ENCODE data around the gene PGGT1B. TPM values are rescaled to one million over a fixed set of nuclear protein-coding genes. Genes with fewer than 3 reads are reported as not detected.

PGGT1B gene
- total RNA-seq, 1 donor from 2014 or later, result 22.4 TPM

- Mint-ChIP-seq H3K27me3 (ENCODE audit: unreplicated experiment) (peaks cover 1% of the 10 kb centered on the region), H3K36me3 (ENCODE audit: unreplicated experiment) (no peaks in the 10 kb centered on the region), H3K4me1 (ENCODE audit: low read depth, unreplicated experiment) (no peaks in the 10 kb centered on the region), H3K27ac (ENCODE audit: unreplicated experiment) (no peak overlapping the region), H3K4me3 (ENCODE audit: unreplicated experiment) (no peak overlapping the region), H3K9me3 (ENCODE audit: unreplicated experiment) (no peaks in the 10 kb centered on the region)
- TF ChIP-seq, protein P1, sequence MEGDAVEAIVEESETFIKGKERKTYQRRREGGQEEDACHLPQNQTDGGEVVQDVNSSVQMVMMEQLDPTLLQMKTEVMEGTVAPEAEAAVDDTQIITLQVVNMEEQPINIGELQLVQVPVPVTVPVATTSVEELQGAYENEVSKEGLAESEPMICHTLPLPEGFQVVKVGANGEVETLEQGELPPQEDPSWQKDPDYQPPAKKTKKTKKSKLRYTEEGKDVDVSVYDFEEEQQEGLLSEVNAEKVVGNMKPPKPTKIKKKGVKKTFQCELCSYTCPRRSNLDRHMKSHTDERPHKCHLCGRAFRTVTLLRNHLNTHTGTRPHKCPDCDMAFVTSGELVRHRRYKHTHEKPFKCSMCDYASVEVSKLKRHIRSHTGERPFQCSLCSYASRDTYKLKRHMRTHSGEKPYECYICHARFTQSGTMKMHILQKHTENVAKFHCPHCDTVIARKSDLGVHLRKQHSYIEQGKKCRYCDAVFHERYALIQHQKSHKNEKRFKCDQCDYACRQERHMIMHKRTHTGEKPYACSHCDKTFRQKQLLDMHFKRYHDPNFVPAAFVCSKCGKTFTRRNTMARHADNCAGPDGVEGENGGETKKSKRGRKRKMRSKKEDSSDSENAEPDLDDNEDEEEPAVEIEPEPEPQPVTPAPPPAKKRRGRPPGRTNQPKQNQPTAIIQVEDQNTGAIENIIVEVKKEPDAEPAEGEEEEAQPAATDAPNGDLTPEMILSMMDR (IDR thresholded peaks at IDR 0.05; ENCODE audit: partially characterized antibody, unreplicated experiment), result no peak
- no peak for DNase-seq
These were observed 9.8 kb upstream of the PGGT1B start for GRCh38 chr5:115272297-115272958.

- no peak overlapping the region for H3K4me3 Mint-ChIP-seq (ENCODE audit: unreplicated experiment)
- no peak overlapping the region for H3K27ac Mint-ChIP-seq (ENCODE audit: unreplicated experiment)
- TF ChIP-seq, protein P1 (IDR thresholded peaks at IDR 0.05; ENCODE audit: partially characterized antibody, unreplicated experiment), result no peak
- no peaks in the 10 kb centered on the region for H3K9me3 Mint-ChIP-seq (ENCODE audit: unreplicated experiment)
- no peaks in the 10 kb centered on the region for H3K36me3 Mint-ChIP-seq (ENCODE audit: unreplicated experiment)
- H3K27me3 Mint-ChIP-seq (ENCODE audit: unreplicated experiment), result peaks cover 1% of the 10 kb centered on the region
- DNase-seq, result no peak
- no peaks in the 10 kb centered on the region for H3K4me1 Mint-ChIP-seq (ENCODE audit: low read depth, unreplicated experiment)
These were observed 8.8 kb upstream of the PGGT1B start for GRCh38 chr5:115271295-115272050.

GRCh38 chr5:115267617-115268016, 4.9 kb upstream of the PGGT1B start:
- DNase-seq, result no peak
- Mint-ChIP-seq H3K4me1 (ENCODE audit: low read depth, unreplicated experiment) (peaks cover 7% of the 10 kb centered on the region), H3K27ac (ENCODE audit: unreplicated experiment) (no peak overlapping the region), H3K36me3 (ENCODE audit: unreplicated experiment) (no peaks in the 10 kb centered on the region), H3K4me3 (ENCODE audit: unreplicated experiment) (no peak overlapping the region), H3K9me3 (ENCODE audit: unreplicated experiment) (peaks cover 8% of the 10 kb centered on the region), H3K27me3 (ENCODE audit: unreplicated experiment) (peaks cover 6% of the 10 kb centered on the region)
- TF ChIP-seq, protein P1 (IDR thresholded peaks at IDR 0.05; ENCODE audit: partially characterized antibody, unreplicated experiment), result no peak

GRCh38 chr5:115265220-115265619, 2.5 kb upstream of the PGGT1B start:
- no peaks in the 10 kb centered on the region for H3K36me3 Mint-ChIP-seq (ENCODE audit: unreplicated experiment)
- TF ChIP-seq, protein P1 (IDR thresholded peaks at IDR 0.05; ENCODE audit: partially characterized antibody, unreplicated experiment), result no peak
- no peak overlapping the region for H3K4me3 Mint-ChIP-seq (ENCODE audit: unreplicated experiment)
- H3K27me3 Mint-ChIP-seq (ENCODE audit: unreplicated experiment), result peaks cover 6% of the 10 kb centered on the region
- peaks cover 8% of the 10 kb centered on the region for H3K9me3 Mint-ChIP-seq (ENCODE audit: unreplicated experiment)
- no peak for DNase-seq
- peaks cover 9% of the 10 kb centered on the region for H3K4me1 Mint-ChIP-seq (ENCODE audit: low read depth, unreplicated experiment)
- H3K27ac Mint-ChIP-seq (ENCODE audit: unreplicated experiment), result no peak overlapping the region

DNA sequence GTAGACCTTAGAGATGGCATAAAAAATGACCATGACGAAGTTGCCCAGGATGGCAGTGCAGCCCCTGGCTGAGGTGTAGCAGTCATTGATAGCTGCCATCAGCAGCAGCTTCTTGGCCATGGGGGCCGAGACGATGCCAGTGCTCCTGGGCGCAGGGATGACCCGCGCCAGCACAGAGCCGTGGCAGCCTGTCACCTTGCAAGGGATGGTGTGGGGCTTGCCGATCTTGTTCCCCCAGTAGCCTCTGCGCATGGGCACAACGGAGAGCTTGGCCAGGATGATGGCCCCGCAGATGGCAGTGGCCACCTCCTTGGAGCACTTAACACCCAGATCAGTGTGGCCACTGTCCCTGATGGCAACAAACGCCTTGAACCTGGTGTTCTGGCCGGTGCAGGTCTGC, 2.1 kb upstream of the PGGT1B start:
- peaks cover 8% of the 10 kb centered on the region for H3K9me3 Mint-ChIP-seq (ENCODE audit: unreplicated experiment)
- H3K36me3 Mint-ChIP-seq (ENCODE audit: unreplicated experiment), result no peaks in the 10 kb centered on the region
- peaks cover 9% of the 10 kb centered on the region for H3K4me1 Mint-ChIP-seq (ENCODE audit: low read depth, unreplicated experiment)
- H3K4me3 Mint-ChIP-seq (ENCODE audit: unreplicated experiment), result no peak overlapping the region
- peaks cover 6% of the 10 kb centered on the region for H3K27me3 Mint-ChIP-seq (ENCODE audit: unreplicated experiment)
- TF ChIP-seq, protein P1 (IDR thresholded peaks at IDR 0.05; ENCODE audit: partially characterized antibody, unreplicated experiment), result no peak
- H3K27ac Mint-ChIP-seq (ENCODE audit: unreplicated experiment), result no peak overlapping the region
- no peak for DNase-seq

Data from glutamatergic neuron (in vitro differentiated cells).